Measurements from ENCODE around the gene MAGI2. TPM values are rescaled to one million over a fixed set of nuclear protein-coding genes. Genes with fewer than 3 reads are reported as not detected.

Gene MAGI2
- total RNA-seq, 1 donor from 2014 or later = 5.8 TPM

DNA sequence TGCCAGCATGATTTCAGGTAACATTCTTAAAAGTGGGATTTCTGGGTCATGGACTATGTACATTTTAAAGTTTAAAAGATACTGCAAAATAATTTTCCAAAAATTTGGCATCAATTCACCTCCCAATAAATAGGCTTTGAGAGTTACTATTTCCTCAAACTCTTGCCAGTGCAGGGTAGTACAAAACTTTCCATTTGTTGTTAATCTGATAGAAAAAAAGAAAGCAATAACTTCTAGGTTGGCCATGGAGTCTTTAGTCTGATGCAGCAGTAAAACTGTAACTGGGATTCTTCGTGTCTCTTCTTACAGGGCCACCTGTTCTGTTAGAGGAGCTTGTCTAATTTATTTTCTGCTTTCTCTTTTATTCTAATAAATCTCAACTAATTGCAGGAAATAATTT, 241.1 kb downstream of the MAGI2 start:
- no peak for DNase-seq (ENCODE audit: low spot score)
- Mint-ChIP-seq H3K4me3 (ENCODE audit: unreplicated experiment) (no peak overlapping the region), H3K27ac (ENCODE audit: unreplicated experiment) (no peak overlapping the region), H3K27me3 (ENCODE audit: low read depth) (no peaks in the 10 kb centered on the region), H3K4me1 (ENCODE audit: low read depth) (no peaks in the 10 kb centered on the region), H3K36me3 (ENCODE audit: low read depth) (no peaks in the 10 kb centered on the region), H3K9me3 (ENCODE audit: low read depth) (no peaks in the 10 kb centered on the region)
- TF ChIP-seq, protein P1, sequence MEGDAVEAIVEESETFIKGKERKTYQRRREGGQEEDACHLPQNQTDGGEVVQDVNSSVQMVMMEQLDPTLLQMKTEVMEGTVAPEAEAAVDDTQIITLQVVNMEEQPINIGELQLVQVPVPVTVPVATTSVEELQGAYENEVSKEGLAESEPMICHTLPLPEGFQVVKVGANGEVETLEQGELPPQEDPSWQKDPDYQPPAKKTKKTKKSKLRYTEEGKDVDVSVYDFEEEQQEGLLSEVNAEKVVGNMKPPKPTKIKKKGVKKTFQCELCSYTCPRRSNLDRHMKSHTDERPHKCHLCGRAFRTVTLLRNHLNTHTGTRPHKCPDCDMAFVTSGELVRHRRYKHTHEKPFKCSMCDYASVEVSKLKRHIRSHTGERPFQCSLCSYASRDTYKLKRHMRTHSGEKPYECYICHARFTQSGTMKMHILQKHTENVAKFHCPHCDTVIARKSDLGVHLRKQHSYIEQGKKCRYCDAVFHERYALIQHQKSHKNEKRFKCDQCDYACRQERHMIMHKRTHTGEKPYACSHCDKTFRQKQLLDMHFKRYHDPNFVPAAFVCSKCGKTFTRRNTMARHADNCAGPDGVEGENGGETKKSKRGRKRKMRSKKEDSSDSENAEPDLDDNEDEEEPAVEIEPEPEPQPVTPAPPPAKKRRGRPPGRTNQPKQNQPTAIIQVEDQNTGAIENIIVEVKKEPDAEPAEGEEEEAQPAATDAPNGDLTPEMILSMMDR (IDR thresholded peaks at IDR 0.05) = no peak

DNA sequence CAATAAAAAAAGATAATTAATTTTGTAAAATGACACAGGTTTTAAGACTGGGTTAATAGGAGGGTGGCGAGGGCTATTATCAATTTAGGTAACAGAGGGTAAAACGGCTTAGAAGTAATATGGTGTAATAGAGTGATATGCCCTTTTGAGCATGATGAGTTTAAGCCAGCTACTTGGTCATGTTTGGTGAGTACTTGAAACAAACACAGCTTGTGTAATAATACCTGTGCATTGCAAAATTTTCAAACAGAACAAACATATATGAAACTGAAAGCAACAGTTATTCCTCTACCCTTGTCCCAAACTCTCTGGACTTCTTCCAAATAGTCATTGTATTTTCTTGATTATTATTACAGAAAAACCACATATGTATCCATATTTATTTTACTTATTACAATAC, 241.7 kb downstream of the MAGI2 start:
- Mint-ChIP-seq H3K4me3 (ENCODE audit: unreplicated experiment) (no peak overlapping the region), H3K4me1 (ENCODE audit: low read depth) (no peaks in the 10 kb centered on the region), H3K36me3 (ENCODE audit: low read depth) (no peaks in the 10 kb centered on the region), H3K9me3 (ENCODE audit: low read depth) (no peaks in the 10 kb centered on the region), H3K27ac (ENCODE audit: unreplicated experiment) (no peak overlapping the region), H3K27me3 (ENCODE audit: low read depth) (peaks cover 2% of the 10 kb centered on the region)
- DNase-seq (ENCODE audit: low spot score) = no peak
- TF ChIP-seq, protein P1 (IDR thresholded peaks at IDR 0.05) = no peak

- TF ChIP-seq, protein P1 (IDR thresholded peaks at IDR 0.05) = no peak
- Mint-ChIP-seq H3K36me3 (ENCODE audit: low read depth) (no peaks in the 10 kb centered on the region), H3K9me3 (ENCODE audit: low read depth) (no peaks in the 10 kb centered on the region), H3K27ac (ENCODE audit: unreplicated experiment) (no peak overlapping the region), H3K27me3 (ENCODE audit: low read depth) (no peaks in the 10 kb centered on the region), H3K4me1 (ENCODE audit: low read depth) (no peaks in the 10 kb centered on the region), H3K4me3 (ENCODE audit: unreplicated experiment) (no peak overlapping the region)
- DNase-seq (ENCODE audit: low spot score) = no peak
Observed at GRCh38 chr7:79199961-79200360, 253.5 kb downstream of the MAGI2 start.

GRCh38 chr7:79199266-79199665, 254.2 kb downstream of the MAGI2 start:
- Mint-ChIP-seq H3K36me3 (ENCODE audit: low read depth) (no peaks in the 10 kb centered on the region), H3K9me3 (ENCODE audit: low read depth) (no peaks in the 10 kb centered on the region), H3K27ac (ENCODE audit: unreplicated experiment) (no peak overlapping the region), H3K27me3 (ENCODE audit: low read depth) (no peaks in the 10 kb centered on the region), H3K4me3 (ENCODE audit: unreplicated experiment) (no peak overlapping the region), H3K4me1 (ENCODE audit: low read depth) (no peaks in the 10 kb centered on the region)
- TF ChIP-seq, protein P1 (IDR thresholded peaks at IDR 0.05) = no peak
- DNase-seq (ENCODE audit: low spot score) = no peak

DNA sequence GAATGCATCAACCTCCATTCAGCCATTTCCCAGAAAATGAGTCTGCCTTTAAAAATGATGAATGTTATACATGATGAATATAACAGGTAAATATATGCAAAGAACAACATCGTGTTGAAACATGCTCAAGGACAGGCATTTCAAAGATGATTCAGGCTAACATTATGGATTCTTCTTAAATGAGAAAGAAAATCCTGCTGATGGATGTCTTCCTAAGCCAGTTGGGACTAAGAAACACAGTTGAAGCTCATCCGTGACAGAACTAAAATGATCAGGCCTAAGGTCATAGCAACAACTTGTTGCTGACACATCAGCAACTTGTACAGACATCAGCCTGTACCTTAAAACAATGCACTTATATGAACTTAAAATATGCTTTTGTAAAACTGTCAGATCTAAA, 267.9 kb downstream of the MAGI2 start:
- peaks cover 10% of the 10 kb centered on the region for H3K9me3 Mint-ChIP-seq (ENCODE audit: low read depth)
- H3K4me3 Mint-ChIP-seq (ENCODE audit: unreplicated experiment) = no peak overlapping the region
- no peaks in the 10 kb centered on the region for H3K36me3 Mint-ChIP-seq (ENCODE audit: low read depth)
- peaks cover 13% of the 10 kb centered on the region for H3K4me1 Mint-ChIP-seq (ENCODE audit: low read depth)
- DNase-seq (ENCODE audit: low spot score) = no peak
- TF ChIP-seq, protein P1 (IDR thresholded peaks at IDR 0.05) = no peak
- H3K27me3 Mint-ChIP-seq (ENCODE audit: low read depth) = no peaks in the 10 kb centered on the region
- H3K27ac Mint-ChIP-seq (ENCODE audit: unreplicated experiment) = no peak overlapping the region

All from chondrocyte (in vitro differentiated cells).